Fibroblast of the aortic adventitia (primary cell): ENCODE results near the gene SPECC1. TPM values are rescaled to one million over a fixed set of nuclear protein-coding genes. Genes with fewer than 3 reads are reported as not detected.

Experiments
- DNase-seq: peaks from one replicate; pipeline ENCODE4 v3.0.0-alpha.2; 2010; ENCODE audit warnings: low read depth
- H3K4me3 ChIP-seq: 2 replicates; pipeline ENCODE4 v1.5.1; 2011; ENCODE audit warnings: low read depth, mild to moderate bottlenecking, control low read depth, low read length, moderate library complexity
- CTCF ChIP-seq: IDR thresholded peaks from 2 replicates; pipeline ENCODE4 v1.5.1; 2011; ENCODE audit warnings: mild to moderate bottlenecking, low read length, control low read depth, inconsistent platforms; ENCODE audit not compliant: insufficient read depth
- total RNA-seq: library from RNA; depleted of rRNA; stranded (reverse); fragments of >200 nt; gene quantifications from 2 replicates; pipeline ENCODE4 v1.2.3, GENCODE V29; 2012; ENCODE audit warnings: low replicate concordance

SPECC1 gene
- total RNA-seq, 1 donor = 16.8 TPM

GRCh38 chr17:20051624-20052023 lies 42.5 kb downstream of the SPECC1 start:
- TF ChIP-seq CTCF = no peak
- H3K4me3 ChIP-seq = no peak overlapping the region
- no peak for DNase-seq

DNA sequence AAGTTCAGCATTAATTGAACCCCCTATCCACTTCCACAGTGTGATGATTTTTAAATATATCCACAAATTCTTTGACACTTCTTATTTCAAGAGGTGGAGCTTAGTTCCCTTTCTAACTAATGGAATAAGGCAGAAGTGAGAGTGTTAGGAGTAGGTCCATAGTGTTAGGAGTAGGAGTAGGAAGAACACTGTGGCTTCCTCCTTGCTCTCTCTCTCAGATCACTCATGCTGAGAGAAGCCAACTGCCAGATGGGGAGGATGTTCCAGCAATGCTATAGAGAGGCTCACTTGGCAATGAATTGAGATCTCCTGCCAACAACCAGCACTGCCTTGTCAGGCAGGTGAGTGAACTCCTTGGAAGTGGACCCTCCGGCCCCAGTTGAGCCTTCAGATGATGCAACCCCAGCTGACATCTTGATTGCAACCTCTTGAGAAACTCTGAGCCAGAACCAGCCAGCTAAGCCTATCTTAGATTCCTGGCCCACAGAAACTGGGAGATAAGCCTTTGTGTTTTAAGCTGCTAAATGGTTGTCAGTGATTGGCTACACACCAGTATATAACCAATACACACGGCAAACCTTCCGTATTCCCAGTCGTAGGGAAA lies 44.3 kb downstream of the SPECC1 start:
- peak; percentile 7 for DNase-seq
- no peak overlapping the region for H3K4me3 ChIP-seq
- no peak for TF ChIP-seq CTCF

- no peak overlapping the region for H3K4me3 ChIP-seq
- no peak for DNase-seq
- TF ChIP-seq CTCF = no peak
Observed at GRCh38 chr17:20059728-20060188, 50.6 kb downstream of the SPECC1 start.

- DNase-seq = peak; percentile 94
- no peak for TF ChIP-seq CTCF
- H3K4me3 ChIP-seq = no peak overlapping the region
Observed at GRCh38 chr17:20063665-20064648, 54.8 kb downstream of the SPECC1 start.

DNA sequence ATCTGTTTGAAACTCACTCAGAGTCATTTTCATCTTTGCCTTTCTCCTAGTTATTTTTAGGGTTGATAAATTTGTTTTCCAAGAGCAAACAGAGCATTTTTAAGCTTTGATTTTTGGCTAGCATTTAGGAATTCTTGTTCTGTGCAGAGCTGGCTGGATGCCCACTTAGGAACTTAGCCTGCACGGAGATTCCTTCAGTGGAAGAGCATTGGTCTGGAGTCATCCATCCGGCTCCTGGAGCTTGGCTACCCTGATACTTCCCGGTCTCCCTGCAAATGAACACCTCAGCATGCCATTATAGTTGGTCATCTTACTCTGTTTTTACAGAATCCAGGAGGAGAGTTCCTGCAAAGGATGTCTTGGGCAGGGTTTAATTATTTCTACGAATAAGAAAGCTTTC lies 57.1 kb downstream of the SPECC1 start:
- H3K4me3 ChIP-seq = no peak overlapping the region
- TF ChIP-seq CTCF = no peak
- DNase-seq = peak; percentile 93

DNA sequence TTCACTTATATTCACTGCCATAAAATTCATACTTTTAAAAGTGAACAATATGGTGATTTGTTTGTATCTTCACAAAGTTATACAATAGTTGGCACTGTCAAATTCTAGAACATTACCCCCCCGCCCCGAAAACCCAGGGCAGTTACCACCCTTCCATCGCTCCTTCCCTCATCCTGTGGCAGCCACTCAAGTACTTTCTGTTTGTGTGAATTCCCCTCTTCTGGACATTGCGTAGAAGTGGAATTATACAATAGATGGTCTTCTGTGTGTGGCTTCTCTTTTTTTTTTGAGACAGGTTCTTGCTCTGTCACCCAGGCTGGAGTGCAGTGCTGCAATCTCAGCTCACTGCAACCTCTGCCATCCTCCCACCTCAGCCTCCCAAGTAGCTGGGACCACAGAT lies 58.6 kb downstream of the SPECC1 start:
- H3K4me3 ChIP-seq = no peak overlapping the region
- no peak for DNase-seq
- no peak for TF ChIP-seq CTCF
